Smooth muscle cell of the brain vasculature (primary cell): Measurements from ENCODE around the gene OR2F1.

Experiments used
- DNase-seq: peaks from one replicate; pipeline ENCODE4 v3.0.0-alpha.2; 2012; ENCODE audit warnings: low read depth, low spot score

Gene OR2F1, protein sequence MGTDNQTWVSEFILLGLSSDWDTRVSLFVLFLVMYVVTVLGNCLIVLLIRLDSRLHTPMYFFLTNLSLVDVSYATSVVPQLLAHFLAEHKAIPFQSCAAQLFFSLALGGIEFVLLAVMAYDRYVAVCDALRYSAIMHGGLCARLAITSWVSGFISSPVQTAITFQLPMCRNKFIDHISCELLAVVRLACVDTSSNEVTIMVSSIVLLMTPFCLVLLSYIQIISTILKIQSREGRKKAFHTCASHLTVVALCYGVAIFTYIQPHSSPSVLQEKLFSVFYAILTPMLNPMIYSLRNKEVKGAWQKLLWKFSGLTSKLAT

DNA sequence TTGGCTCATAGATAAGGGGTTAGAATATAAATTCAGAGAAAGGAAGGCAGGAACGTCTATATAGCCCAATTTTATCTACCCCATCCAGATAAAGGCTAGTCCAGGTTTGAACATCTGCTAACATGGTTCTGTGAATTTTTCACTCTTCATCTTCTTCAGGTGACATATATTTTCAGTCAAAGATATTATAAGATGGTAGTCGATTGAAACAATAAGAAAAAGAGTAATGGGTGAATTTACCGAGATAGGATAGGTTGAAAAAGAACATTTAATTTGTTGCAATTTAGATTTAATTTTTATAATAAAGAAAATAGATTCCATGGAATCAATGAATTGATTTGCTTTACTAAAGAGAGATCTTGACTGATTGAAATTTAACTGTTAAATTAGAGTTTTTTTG lies at the start of gene OR2F1:
Gene OR2F1 (plus strand): TSS at position 301 of the 400 bp plus-strand sequence. CDS start 5,127 bp downstream, outside the sequence.
- DNase-seq: no peak

DNA sequence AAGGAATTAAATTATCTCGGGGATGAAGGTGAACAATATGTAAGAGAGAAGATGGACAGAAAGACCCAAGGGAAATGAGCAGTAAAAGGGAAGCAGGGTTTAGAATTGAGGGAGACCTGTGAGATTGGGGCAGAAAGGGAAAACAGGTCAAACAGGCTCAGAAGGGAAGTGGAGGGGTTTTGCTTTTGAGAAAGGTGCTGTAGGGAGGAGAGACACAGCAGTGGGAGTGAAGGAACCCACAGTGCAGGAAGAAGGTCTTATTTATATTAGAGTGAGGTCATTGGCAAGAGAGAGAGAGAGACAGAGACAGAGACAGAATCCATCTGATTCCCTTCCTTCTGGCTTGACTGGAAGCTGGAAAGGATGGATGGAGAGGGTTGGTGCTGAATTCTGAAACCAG lies 49.1 kb upstream of the OR2F1 start:
- DNase-seq: no peak

DNA sequence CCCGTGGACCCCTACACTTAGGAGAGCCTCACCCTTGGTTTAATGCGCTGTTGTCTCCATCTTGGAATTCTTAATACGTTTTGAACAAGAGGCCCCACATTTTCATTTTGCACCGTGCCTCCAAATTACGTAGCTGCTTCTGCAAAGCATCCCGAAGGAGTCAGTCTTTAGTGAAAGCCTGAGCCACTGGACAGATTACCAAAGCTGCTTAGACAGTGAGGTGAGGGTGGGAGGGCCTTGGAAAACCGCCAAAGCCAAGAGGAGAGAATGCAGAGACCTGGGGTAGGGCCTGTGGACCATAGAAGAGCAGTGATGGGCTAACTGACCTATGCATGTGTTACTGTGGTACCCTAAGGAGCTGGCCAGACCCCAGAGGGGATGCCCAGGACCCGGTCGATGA lies 48.5 kb upstream of the OR2F1 start:
- no peak for DNase-seq

DNA sequence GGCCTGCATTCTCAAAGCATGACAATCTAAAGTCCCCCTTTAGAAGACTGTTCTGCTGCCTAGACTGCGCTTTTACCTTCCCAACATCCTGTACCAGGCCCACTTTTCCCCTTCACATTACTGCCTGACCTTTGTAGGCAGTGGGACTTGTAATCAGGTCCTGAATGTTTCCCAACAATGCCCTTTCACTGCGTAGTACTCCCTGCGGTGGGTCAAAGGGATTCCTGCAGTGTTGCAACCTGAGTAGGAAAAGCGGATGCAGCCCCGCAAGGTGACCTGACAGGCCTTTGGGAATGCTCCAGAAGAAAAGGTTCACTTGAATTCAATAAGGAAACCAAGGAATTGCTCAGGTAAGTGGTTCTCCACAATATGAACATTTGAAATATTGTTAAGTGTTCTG lies 47.7 kb upstream of the OR2F1 start:
- no peak for DNase-seq

DNA sequence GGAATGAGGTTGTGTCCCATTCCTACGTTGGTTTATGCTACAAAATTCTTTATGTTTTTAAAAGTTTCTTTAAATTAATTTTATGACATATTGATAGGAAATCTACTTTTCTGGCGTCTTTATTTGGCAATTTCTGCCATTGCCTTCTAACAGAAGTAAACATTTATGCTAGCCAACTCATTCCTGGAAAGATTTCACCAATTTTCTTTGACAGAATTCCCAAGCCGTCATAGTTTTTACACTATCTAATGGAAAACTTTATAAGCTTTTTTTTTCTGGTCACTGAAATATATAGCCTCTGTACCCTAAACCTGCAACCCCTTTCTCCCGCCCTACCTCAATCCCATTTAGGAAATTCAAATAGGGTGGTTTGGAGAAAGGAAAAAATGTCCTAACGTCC lies 46.5 kb upstream of the OR2F1 start:
- no peak for DNase-seq

DNA sequence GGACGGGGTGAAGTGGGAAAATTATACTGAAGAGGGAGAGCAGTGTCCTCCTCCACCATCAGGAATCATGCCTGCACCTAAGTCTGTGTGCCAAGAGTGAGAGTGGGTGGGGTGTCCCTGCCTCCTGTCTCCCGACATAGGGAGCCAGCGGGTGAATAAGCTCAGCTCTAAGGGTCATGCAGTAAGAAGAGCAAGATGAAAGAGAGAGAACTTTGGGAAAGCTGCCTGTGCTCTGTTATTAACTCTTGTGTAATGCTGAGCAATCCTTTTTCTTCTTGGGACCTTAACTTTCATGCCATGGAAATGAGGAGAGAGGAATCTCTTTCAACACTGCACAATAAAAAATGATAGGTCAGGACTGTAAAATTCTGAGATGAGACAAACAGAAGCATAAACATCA lies 44.8 kb upstream of the OR2F1 start:
- no peak for DNase-seq

DNA sequence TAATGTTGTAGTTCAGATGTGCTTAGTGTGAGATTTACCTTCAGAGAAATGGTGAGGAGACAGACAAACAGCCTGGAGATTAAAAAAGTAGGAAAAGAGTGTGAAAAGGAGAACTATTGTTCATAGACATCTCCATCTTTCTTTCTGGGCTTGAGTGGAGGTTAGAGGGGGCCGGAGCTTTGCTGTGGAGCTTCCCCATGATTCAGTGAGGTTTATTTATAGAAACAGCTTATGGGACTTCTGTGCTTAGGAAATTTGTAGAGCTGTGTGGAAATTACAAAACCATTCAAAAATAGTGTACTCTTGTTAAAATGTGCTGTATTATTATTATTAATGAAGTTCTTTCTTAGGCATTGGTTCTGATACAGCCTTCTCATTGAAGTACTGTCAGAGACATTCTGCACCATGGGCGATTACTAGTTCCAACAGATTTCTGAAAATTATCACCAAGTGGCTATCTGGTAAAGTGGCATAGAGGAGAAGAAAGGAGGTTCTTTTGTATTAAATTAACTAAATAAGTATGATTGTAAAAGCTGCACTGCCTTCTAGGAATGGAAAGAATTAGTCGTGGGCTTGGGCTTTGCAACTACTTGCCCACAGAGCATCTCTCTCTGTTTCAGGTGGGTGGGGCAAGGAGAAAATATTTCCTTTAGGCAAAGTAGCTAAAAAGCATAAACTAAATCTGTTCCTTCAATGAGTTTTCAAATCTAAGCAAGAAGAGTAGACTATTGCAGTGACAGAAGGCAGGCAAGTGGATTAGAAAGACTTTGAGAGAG lies 44.0 kb upstream of the OR2F1 start:
- DNase-seq: no peak

DNA sequence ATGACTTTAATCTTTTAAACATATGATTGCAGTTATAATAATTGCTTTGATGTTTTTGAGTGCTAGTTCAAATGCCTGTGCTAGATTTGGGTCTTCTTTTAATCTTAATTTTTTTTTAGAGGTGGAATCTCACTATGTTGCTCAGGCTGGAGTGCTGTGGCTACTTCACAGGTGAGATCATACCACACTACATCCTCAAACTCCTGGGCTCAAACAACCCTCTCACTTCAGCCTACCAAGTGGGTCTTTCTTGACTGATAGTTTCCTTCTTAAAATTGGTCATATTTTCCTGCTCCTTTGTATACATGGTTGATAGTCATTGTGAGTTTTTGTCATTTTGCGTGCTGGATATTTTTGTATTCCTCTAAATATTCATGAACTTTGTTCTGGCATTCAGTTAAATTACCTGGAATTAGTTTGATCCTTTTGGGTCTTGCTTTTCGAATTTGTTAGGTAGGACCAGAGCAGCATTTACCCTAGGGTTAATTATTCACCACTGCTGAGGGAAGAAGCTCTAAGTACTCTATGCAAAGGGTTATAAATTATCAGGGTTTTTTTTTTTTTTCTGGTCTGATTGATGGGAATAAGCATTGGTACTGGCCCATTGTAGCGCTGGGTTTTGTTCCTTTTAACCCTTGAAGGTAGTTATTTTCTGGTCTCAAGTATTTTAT lies 40.6 kb upstream of the OR2F1 start:
- no peak for DNase-seq

DNA sequence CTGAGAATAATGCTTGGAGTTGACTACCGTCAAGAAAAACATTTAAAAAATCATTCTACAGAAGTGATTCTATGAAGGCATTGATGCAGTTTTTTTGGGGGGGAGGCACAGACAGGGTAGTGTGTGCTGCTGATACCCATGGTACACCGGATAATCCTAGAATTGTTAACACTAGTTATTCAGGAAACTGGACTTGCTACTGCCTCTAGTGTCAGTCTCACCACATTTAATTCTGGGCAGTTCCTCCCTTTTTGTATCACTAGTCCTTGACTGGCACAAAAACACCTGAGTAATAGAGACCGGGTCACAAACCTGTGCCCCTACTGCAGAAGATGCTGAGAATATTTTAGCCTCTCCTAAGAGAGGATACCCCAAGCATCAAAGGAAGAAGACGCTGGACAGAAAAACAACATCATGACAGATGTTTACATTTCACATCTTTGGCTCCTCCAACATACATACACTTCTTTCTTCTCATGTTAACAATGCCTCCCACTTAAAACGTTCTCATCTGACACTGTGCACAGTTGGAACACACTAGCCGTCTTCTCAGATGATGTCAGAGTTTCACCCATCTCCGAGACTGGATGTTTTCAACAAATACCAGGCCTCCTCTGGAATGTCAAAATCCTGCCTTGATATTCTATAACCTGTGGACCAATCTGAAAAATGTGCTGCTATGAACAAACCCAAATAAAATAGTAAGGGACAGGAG lies 39.5 kb upstream of the OR2F1 start:
- no peak for DNase-seq

DNA sequence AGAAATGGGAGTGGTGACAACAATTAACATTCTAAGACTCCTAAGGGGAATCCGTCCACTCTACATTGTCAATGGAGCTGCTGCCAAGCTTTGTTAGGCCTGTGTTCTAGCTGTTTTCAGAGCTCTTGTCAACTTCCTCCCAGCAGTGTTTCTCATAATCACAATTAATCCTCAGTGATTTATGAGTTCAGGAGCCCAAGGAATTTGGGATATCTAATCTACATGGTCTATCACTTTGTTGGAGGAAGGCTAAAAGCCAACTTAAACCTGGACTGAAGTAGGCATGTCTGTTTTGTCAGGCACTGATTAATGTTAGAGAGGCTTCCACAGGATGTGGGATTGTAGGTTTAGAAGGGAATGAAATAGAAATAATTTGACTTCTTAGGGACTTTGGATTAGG lies 29.8 kb upstream of the OR2F1 start:
- no peak for DNase-seq

DNA sequence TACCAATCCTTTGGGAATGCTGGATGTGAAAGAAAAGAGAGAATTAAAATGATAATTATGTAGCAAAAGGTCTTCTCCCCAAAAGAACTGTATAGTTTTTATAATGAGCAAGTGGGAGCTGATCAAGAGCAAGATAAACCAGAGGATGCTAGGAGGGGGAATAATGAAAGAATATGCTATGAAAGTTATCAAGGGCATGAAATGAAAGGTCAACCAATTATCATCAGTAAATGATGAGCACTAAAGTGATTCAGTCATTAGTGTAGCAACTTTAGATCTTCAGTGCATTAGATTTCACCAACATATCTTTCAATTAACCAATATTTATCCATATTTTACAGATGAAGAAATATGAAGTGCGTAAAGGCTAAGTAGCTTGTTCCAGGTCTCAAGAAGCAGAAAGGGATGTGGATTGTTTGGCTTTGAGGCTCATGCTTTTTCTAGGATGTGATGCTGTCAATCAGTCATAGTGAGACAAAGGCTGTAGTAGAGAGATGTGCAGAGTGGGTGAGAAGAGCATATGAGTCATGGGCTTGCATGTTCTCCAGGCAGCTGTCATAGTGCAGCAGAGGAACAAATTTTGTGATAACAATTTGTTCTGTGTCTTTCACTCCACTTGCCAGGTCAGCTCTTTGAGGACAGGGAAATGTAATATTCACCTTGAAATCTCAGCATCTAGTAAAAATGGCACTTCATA lies 25.3 kb upstream of the OR2F1 start:
- no peak for DNase-seq

DNA sequence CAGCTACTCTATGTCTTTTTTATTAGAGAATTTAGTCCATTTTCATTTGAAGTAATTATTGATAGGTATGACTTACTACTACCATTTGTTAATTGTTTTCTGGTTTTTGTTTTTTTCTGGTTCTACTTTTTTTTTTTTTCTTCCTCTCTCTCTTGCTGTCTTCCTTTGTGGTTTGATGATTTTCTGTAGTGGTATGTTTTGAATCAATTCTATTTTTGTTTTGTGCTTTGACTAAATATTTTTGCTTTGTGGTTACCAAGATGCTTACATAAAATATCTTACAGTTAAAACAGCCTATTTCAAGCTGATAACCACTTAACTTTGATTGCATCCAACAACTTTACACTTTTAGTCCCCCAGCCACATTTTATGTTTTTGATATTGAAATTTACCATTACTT lies 22.9 kb upstream of the OR2F1 start:
- DNase-seq: no peak

DNA sequence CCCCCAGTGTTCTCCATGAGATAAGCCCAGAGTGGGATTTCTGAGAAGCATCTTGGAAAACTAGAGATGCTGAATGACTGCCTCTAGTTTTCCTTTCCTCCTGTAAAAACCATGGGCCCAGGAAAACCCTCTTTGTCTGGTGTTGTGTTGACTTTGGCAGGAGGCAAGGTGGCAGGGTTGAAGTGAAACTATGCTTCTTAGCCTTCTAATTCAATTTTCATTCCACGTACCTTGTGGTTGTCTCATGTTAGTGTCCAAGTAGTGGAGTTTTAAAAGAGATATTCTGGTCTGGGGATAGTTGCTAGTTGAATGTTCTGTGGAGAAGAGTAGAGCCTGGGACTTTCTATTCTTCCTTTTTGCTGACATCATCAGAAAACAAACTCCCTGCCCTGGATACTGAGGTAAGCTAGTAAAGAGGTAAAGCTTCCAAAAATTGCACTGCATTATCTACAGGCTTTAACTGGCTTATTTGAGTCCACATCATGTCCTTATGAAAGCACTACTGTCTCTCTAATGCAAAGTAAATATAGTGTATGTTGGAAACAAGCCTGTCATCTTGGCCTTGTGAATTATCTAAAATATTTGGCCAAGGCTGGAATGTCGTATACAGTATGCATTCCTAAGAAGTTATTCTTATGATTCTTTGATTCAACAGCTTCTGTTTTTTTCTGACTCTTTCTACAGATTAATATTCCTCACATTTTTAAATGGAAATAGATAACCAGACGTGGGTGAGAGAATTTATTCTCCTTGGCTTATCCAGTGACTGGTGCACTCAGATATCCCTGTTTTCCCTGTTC lies 19.9 kb upstream of the OR2F1 start, which contains the start of gene OR2F2:
Gene OR2F2 (plus strand): TSS at position 708 of the 800 bp plus-strand sequence. CDS start 0 bp downstream, at position 708.
- no peak for DNase-seq

DNA sequence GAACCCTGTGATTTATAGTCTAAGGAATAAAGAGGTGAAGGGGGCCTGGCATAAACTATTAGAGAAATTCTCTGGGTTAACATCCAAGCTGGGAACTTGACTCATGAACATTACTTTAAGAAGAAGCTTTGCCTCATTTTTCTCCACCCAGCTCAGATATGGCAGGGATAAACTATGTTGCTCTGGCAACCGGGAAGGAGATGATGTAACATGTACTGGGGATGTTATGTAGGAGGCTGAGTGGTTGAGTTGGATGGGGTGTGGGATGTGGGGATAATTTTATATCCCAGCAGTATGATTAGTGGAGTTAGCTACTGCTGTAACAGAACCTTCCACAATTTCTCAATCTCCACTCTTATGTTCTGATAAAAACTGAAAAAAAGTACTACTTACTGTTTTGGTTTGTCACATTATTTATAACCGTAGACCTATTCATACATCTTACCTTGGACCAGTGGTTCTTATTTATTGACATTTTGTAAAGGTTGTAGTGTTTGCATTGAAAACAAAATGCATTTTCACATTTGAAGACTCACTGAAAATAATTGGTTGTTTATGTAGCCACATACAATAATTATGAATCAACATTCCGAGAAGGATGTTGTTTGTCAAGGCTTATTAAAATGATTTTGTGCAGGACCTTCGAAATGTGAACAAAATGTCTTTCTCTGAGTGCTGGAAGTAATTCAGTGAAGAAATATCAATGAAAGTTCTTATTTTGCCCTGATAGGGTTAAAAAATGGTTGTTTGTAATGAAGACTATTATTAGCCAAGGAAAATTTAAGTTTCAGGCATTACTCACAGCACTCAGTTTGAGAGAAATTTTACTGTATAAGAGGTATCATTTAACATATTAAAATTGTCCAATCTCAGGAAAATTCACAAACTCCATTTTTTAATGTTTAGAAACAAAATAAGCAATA lies 18.3 kb upstream of the OR2F1 start:
- no peak for DNase-seq

DNA sequence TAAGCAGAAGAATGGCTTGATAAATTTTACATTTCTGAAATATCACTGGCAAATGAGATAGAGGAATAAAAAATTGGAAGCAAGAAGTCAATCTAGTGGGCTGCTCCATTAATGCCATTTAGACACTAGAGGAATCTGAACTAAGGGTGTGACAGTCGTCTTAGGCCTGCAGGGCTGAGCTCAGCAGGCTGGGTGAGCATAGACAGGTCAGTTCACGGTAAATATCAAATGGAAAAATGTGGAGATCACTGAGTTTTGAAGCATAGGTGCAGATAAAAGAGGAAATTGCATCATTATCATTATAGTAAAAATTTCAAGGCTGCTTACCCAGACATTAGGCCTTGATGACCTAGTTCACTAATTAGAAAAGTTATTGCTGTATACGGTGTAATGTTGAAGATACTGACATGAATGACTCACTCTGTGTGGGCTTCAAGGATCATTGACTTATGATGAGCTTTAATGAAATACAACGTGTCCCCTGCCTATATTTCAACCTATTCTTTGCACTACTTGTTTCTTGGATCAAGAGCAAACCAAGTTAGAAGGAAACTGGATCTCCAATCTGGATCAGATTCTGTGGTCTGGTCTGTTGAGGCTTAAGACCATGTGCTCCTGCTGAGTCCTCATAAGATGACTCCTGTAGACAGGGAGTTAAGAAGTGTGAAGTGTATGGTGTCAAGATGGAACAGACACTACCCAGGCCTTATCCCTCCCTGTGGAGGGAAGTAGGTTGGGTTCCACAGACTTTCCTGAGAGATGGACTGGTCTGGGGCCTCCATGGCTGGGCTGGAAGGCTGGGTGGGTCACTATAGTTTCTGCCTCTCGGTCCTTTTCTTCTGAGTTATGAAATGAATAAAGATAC lies 16.0 kb upstream of the OR2F1 start:
- no peak for DNase-seq

DNA sequence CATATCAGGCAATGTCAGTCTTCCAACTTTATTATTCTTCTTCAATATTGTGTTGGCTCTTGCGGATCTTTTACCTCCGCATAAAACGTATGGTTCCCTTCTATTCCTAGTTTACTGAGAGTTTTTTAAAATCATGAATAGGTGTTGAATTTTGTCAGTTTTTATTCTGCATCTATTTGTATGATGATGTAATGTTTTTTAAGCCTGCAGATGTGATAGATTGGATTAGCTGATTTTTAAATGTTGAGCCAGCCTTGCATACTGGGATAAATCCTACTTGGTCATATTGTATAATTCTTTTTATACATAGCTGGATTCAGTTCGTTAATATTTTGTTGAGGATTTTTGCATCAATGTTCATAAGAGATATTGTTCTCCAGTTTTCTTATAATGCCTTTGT lies 9.2 kb upstream of the OR2F1 start:
- no peak for DNase-seq

DNA sequence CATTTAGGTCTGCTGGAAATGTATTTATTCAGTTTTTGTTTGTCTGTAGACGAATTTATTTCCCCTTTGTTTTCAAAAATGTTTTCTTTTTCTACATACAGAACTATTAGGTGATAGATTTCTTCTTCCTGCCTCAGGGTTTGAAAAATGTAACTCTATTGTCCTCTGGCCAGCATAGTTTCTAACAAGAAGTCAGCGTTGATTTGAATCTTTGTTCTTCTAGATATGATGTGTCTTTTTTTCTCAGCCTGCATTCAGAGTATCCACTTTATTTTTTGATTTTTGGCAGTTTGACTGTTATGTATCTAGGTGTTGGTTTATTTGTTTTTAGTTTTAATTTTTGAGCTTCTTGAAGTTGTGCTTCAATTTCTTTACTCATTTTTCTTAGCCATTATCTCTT lies 7.5 kb upstream of the OR2F1 start:
- no peak for DNase-seq

DNA sequence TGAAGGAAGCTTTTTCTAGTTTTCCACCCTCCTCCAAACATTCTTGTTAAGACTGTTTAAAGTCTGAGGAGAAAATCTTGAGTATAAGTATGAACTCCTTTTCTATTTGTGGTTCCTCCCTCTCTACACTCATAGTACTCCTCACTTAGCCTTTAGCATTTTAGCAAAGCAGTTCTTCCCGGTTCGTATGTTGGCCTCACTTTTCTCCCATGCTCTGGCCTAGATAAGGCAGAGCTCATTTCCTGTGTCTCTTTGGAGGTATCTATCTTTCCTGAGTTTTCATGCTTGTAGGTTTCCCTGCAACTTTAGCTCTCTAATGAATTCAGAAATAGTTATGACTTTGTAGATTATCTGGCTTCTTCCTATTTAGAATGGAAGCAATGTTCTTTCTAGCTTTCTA lies 5.9 kb upstream of the OR2F1 start:
- DNase-seq: no peak
